Left renal cortex interstitium (tissue), 4 donors: ENCODE results near the gene TIMM13. TPM values are rescaled to one million over a fixed set of nuclear protein-coding genes. Genes with fewer than 3 reads are reported as not detected.
"Not testable (repeated sequence)": the region's sequence is repeated elsewhere in the genome, so short reads cannot be mapped to it uniquely, and the experiment has no call there.

Experiments used
- DNase-seq, 4 donors: peaks; one replicate each; pipeline ENCODE4 v3.0.0-alpha.2; 2013; ENCODE audit warnings: low read depth in 4 of 4, low spot score in 2 of 4, missing footprints in 1 of 4
- polyA plus RNA-seq, 4 donors: library from polyadenylated mRNA; unstranded; fragments of 120-200 nt; gene quantifications; one replicate each; pipeline ENCODE4 v1.2.1, GENCODE V29; 2013; ENCODE audit not compliant: insufficient read length in 4 of 4

TIMM13 gene
- polyA plus RNA-seq, 4 donors, result 64.7 to 125 (median 91.1) TPM

DNA sequence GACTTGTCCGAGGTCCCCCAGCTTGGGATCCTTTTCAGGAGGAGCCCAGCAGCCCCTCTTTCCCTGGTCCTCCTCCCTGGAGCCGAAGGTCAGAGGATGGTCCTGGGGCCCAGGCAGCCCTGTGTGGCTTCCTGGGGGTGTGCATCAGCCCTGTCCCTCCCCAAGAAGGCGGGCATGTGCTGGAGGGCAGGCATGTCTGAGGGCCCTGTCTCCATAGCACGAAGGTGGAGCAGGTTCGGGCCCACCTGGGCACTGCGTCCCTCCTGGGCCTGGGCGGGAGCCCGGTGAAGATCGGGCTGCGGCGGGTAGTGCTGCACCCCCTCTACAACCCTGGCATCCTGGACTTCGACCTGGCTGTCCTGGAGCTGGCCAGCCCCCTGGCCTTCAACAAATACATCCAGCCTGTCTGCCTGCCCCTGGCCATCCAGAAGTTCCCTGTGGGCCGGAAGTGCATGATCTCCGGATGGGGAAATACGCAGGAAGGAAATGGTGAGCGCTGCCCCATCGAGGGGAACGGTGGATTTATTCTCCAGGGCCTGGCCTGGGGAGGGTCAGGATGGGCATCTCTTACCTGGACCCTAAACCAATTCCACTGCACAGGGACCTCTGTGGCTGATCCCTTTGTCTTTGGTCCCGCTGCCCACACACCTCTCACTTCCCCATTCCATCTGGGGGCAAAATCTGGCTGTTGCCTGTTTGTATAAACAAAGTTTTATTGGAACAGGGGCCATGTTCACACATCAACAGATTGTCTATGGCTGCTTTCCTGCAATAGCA, 10.9 kb downstream of the TIMM13 start:
- no peak for DNase-seq

DNA sequence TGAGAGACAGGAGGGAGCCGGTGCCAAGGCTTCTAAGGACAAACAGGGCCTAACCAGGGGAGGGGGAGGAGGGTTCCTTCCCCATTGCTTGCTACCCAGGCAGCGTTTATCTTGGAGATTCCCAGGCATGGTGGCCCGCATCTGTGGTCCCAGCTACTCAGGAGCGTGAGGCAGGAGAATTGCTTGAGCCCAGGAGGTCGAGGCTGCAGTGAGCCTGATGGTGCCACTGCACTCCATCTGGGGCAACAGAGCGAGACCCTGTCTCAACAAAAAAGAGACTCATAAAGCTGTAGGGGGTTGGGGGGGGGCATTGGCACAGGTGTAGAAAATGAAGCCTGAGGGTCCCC, 11.4 kb downstream of the TIMM13 start:
- DNase-seq, result no peak

DNA sequence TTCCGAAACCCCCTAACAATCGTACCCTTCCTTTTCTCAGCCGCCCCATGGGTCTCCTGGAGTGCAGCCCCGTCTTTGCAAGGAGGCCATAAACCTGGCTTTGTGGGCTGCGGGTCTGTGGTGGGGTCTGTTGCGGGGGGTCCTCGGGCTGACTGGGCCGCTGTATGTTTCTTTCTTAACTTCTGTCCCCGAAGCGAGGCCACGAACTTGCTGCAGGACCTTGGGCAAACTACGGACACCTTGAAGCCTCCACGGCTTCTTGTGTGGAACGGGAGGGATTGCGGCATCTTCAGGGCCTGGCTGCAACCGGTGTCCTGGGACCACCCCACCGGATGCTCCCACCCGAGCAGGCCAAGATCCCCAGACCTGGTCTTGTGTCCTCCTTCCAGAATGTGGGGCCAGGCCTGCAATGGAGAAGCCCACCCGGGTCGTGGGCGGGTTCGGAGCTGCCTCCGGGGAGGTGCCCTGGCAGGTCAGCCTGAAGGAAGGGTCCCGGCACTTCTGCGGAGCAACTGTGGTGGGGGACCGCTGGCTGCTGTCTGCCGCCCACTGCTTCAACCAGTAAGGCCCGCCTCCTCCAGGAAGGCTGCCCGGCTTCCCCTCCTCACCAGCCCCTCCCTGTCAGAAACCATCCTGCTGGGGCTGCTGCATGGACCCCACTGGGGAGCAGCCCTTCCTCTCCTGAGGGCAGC, 12.0 kb downstream of the TIMM13 start:
- no peak for DNase-seq

- no peak for DNase-seq
Measured at GRCh38 chr19:2413629-2414028, 13.8 kb downstream of the TIMM13 start.

DNA sequence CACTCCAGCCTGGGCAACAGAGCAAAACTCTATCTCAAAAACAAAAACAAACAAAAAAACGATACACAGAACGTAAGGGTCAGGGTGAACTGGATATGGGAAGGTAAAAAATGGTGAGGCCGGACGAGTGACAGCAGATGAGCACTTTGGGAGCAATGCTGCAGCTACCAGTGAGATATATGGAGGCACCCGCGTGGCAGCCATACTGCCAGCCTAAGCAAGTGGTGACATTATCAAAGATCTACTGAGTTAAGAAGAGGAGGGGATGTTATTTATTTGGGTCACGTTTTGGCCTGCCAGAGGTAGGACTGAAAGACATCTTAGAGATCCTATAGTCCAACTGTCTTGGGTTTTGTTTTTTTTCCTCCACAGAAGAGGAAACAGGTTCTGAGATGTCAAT, 14.2 kb downstream of the TIMM13 start:
- DNase-seq, result no peak

GRCh38 chr19:2412449-2412848, 14.9 kb downstream of the TIMM13 start:
- no peak for DNase-seq

DNA sequence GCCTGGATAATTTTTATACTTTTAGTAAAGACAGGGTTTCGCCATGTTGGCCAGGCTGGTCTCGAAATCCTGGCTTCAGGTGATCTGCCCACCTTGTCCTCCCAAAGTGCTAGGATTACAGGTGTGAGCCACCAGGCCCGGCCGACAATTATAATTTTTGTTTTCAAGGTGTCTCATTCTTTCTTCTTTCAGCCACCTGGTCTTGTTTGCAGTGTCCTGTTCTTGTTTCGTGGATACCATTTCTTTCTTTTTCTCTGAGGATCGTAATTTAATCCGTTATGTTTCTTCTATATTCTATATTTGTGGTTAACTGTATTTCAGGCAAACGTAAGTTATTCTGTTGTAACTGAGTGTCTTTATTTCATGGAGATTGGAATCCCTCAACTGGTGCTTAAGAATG, 15.7 kb downstream of the TIMM13 start:
- no peak for DNase-seq

GRCh38 chr19:2410023-2410422, 17.4 kb downstream of the TIMM13 start:
- no peak for DNase-seq

DNA sequence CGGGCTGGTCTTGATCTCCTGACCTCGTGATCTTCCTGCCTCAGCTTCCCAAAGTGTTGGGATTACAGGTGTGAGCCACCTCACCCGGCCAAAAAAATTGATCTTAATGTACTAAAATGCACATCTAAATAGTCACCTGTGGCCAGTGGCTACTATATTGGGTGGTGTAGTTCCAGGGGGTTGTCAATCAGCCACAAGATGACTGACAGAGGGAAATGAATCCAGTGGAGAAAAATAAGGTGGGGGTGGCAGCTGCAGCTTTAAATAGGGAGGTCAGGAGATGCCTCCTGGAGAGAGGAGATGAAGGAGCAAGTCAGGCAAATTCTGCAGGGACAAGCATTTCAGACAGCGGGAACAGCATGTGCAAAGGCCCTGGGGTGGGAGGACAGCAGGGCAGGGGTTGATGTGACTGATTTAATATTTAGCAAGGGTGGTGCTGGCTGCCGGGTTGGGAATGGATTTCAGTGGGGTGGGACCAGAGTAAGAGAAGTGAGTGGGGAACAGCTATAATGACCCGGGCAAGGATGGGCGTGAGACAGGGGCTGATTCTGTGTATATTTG, 18.0 kb downstream of the TIMM13 start:
- no peak for DNase-seq

DNA sequence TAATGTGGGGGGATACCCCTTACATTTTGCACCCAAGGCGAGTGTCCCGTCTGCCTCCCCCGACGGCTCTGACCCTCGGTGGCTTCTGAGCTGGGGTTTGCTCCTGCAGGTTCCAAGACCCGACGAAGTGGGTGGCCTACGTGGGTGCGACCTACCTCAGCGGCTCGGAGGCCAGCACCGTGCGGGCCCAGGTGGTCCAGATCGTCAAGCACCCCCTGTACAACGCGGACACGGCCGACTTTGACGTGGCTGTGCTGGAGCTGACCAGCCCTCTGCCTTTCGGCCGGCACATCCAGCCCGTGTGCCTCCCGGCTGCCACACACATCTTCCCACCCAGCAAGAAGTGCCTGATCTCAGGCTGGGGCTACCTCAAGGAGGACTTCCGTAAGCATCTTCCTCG, 19.1 kb downstream of the TIMM13 start:
- no peak for DNase-seq

DNA sequence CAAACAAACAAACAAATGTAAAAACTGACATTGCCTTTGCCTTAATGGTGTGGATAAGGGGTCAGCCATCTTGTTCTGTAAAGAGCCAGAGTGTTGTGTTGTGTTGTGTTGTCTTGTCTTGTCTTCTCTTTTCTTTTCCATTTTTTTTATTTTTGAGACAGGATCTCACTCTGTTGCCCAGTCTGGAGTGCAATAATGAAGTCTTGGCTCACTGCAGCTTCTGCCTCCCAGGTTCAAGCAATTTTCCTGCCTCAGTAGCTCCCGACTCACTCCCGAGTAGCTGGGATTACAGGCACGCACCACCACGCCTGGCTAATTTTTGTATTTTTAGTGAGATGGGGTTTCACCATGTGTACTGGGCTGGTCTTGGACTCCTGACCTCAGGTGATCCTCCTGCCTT, 27.8 kb downstream of the TIMM13 start:
- DNase-seq, result no peak

DNA sequence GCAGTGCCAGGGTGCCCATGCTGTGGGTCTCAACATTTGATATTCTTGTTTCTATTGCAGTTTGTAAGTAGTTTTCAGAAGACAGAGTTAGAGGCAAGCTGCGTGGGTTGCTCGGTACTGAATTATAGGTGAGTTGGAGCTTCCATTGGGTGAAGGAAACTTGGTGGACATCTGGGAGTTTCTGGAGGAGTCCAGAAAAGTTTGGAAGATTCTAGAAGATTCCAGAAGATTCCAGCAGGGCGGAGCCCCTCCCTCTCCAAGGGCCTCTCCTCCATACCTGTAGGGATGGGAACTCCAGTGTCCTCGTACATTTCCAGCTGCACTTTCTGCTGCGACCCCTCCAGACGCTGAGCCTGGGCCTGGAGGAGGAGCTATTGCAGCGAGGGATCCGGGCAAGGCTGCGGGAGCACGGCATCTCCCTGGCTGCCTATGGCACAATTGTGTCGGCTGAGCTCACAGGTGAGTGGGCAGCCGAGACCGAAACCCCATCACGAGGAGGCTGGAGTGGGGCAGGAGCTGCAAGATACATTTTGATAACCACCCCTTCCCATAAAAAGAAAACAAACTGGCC, 28.6 kb downstream of the TIMM13 start:
- no peak for DNase-seq

GRCh38 chr19:2397173-2397572, 30.2 kb downstream of the TIMM13 start:
- DNase-seq, result not testable (repeated sequence)

DNA sequence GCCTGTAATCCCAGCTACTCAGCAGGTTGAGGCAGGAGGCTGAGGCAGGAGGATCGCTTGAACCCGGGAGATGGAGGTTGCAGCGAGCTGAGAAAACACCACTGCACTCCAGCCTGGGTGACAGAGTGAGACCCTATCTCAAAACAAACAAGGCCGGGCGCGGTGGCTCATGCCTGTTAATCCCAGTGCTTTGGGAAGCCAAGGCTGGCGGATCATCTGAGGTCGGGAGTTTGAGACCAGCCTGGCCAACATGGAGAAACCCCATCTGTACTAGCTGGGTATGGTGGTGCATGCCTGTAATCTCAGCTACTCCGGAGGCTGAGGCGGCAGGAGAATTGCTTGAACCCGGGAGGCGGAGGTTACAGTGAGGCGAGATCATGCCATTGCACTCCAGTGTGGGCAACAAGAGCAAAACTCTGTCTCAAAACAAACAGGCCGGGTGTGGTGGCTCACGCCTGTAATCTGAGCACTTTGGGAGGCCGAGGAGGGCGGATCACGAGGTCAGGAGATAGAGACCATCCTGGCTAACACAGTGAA, 32.0 kb downstream of the TIMM13 start:
- not testable (repeated sequence) for DNase-seq

- no peak for DNase-seq
Measured at GRCh38 chr19:2394442-2395292, 32.7 kb downstream of the TIMM13 start.

DNA sequence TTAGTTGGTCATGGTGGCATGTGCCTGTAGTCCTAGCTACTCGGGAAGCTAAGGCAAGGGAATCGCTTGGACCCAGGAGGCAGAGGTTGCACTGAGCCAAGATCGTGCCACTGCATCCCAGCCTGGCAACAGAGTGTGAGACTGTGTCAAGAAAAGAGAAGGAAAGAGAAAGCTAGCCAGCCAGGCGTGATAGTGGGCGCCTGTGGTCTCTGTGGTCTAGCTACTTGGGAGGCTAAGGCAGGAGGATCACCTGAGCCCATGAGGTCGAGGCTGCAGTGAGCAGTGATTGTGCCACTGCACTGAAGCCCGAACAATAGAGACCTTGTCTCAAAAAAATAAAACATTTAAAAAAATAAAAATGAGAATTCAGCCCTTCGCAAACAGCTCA, 33.3 kb downstream of the TIMM13 start:
- DNase-seq, result no peak

DNA sequence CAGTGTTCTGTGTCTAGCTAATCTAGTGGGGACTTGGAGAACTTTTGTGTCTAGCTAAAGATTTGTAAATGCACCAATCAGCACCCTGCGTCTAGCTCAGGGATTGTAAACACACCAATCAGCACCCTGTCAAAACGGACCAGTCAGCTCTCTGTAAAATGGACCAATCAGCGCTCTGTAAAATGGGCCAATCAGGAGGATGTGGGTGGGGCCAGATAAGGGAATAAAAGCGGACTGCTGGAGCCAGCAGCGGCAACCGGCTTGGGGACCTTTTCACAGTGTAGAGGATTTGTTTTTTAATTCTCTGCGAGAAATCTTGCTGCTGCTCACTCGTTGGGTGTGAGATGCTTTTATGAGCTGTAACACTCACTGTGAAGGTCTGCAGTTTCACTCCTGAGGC, 34.5 kb downstream of the TIMM13 start:
- not testable (repeated sequence) for DNase-seq

DNA sequence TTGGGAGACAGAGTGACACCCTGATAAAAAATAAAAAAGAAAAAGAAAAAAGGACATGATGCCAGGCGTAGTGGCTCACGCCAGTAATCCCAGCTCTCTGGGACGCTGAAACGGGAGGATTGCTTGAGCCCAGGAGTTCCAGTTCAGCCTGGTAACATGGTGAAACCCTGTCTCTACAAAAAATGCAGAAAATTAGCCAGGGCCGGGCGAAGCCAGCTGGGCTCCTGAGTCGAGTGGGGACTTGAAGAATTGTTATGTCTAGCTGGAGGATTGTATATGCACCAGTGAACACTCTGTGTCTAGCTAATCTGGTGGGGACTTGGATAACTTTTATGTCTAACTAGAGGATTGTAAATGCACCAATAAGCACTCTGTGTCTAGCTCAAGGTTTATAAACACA, 35.0 kb downstream of the TIMM13 start:
- no peak for DNase-seq

GRCh38 chr19:2391118-2391725, 36.2 kb downstream of the TIMM13 start:
- DNase-seq, result no peak

DNA sequence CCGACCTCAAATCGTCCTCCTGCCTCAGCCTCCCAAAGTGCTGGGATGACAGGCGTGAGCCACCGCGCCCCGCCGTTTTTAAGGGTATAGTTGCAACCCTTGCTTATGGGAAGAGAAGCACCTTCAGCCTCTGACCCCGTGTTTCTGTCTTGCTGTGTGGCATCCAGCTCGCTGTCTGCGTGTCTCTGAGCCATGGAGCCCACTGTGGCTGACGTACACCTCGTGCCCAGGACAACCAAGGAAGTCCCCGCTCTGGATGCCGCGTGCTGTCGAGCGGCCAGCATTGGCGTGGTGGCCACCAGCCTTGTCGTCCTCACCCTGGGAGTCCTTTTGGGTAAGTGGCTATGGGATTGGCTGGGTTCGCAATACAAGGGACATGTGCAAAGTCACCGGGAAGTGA, 37.8 kb downstream of the TIMM13 start:
- DNase-seq, result no peak
